Stimulated activated CD8-positive, alpha-beta memory T cell treated with anti-CD3 and anti-CD28 coated beads, Interleukin-15, amount 100 ng/mL, for 24 hours (primary cell): ENCODE measurements around the gene CHST11.

Experiments
- DNase-seq: peaks from one replicate; pipeline ENCODE4 v3.0.0-alpha.2; 2020; ENCODE audit warnings: low read depth

The CHST11 gene

DNA sequence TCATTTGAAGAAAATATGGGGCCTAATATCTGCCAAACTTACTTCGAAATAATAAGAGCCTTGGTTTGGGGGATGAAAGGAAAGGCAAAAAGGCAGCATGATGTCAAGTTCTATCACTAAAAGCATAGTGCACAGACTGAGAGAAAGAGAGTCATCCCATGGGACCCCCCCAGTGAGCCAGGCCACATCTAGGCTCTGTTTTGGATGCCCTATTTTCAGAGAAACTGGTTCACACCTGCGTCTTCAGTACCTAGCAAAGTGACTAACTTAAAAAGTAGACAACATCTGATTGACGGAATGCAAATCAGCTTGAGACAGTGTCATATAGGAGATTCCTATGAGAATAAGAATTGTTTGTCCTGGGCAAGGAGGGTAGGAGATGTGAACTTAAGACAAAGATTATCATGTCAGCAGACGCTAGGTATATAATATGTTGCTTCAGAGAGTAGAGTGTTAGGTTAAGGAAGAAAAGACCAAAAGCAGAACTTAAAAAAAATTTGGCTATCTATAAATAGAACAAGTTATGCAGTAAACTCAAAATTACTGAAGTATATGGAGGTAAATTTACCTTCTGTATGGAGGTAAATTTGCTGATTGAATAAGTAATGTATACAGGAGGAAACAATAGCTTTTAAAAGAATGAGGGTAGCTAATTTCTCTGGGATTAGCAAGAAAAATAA, 353.1 kb downstream of the CHST11 start:
- DNase-seq: no peak
